HG03521 (cell line): ENCODE results near the gene LGI1.

Experiments used
- ATAC-seq: cut with Tn5 transposase; IDR thresholded peaks from one replicate; pipeline ENCODE4 v1.9.1; 2021; ENCODE audit warnings: mild to moderate bottlenecking, moderate library complexity; ENCODE audit not compliant: unreplicated experiment

Gene LGI1

DNA sequence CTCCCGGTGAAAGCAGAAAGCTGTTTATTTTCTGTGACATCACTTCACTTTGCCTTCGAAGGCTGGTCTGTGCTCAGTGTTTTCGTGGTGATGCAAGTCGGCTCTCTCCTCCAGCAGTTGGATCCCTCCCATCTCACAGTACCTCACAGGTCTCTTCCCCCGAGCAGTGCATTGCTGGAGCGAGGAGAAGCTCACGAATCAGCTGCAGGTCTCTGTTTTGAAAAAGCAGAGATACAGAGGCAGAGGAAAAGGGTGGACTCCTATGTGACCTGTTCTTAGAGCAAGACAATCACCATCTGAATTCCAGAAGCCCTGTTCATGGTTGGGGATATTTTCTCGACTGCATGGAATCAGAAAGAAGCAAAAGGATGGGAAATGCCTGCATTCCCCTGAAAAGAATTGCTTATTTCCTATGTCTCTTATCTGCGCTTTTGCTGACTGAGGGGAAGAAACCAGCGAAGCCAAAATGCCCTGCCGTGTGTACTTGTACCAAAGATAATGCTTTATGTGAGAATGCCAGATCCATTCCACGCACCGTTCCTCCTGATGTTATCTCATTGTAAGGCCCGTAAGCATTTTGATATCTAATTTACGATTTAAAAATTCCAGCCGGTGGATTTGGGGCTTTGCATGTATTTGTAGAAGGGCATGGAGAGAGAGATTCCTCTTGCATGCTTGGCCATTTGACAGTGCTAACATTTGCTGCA is at the start of gene LGI1:
TSS of gene LGI1 (plus strand) at position 136 of the 707 bp plus-strand sequence. CDS start at position 345, 209 bp downstream.
- ATAC-seq, result no peak

DNA sequence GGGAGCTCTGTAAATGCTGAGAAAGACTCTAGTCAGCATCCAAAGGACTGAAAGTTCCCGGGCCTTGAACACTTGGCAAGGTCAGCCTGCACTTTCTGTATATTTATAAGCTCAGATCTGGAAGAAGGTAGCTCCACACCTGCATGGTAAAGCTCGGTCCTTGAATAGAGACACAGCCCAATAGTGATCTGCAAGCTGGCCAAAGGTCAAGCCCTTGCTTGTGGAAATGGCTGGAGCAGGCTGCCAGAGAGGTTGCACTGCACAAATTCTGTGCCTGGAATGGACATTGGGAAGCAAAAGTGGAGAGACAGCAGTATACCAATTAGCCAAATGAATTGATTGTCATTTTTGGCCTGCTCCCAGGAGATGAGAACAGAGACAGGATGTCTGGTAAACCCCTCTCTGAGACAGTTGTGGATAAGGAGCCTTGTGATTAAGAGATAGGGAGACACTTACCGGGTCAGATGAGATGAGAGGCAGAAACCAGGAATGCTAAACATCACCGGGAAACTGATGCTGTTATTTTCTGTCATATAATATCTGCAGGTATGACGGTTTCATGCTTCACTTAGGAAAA is 47.3 kb upstream of the LGI1 start:
- no peak for ATAC-seq

DNA sequence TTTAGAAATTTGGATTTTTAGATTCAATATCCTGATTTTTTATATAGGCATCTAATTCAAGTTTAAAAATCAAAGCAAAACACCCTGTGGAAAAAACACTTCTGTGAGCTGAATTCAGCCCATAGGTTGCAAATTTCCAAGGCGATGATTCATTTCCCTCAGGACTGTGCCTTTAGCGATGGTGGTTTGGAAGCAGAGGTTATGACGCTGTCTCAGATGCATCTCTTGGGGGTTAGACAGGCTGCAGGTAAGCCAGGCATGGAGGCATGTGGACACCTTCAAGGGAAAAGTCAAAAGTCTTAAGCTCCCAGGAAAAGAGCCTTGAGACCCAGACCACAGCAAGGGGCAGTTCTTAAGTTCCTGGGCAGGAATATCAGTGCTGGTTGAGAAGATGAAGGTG is 45.8 kb upstream of the LGI1 start:
- ATAC-seq, result no peak

DNA sequence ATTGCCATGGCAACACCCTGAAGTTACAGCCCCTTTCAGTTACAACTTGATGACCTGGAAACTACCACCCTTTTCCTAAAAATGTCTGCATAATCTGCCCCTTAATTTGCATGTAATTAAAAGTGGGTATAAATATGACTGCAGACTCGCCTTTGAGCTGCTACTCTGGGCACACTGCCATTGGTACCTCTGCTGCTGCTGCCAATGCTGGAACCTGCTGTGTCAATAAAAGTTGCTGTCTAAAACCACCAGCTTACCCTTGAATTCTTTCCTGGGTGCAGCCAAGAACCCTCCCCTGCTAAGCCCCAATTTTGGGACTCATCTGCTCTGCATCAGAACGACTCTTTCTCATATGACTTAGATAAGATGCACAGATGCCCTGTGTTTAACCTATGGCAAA is 45.1 kb upstream of the LGI1 start:
- no peak for ATAC-seq

DNA sequence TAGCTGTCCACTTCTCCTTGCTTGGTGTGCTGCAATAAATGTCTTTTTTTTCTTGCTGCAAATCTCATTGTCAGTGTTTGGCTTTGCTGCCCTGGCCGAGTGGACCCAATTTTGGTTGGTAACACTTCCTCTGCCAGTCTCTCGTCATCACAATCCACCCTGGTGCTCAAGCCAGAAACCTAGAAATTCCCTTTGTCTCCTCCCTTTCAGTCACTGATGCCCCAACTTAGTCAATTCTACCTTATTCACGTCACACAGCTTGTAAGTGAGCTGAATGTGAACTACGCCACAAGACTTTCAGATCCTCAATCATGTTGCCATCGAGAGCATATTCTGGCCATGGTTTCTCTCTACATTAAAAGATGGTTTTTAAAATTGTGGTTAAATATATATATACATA is 42.4 kb upstream of the LGI1 start:
- ATAC-seq, result peak; percentile 93

DNA sequence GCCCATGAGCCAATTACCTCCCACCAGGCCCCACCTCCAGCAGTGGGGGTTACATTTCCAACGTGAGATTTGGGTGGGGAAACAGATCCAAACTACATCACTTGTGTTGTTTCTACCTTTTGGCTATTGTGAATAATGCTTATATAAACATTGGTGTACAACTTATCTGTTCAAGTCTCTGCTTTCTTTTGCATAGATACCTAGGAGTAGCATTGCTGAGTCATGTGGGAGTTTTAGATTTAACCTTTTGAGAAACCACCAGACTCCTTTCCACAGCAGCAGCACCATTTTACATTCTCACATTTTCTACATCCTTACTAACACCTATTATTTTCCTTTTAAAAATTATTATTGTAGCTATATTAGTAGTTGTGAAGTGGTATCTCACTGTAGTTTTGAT is 41.0 kb upstream of the LGI1 start:
- ATAC-seq, result no peak

DNA sequence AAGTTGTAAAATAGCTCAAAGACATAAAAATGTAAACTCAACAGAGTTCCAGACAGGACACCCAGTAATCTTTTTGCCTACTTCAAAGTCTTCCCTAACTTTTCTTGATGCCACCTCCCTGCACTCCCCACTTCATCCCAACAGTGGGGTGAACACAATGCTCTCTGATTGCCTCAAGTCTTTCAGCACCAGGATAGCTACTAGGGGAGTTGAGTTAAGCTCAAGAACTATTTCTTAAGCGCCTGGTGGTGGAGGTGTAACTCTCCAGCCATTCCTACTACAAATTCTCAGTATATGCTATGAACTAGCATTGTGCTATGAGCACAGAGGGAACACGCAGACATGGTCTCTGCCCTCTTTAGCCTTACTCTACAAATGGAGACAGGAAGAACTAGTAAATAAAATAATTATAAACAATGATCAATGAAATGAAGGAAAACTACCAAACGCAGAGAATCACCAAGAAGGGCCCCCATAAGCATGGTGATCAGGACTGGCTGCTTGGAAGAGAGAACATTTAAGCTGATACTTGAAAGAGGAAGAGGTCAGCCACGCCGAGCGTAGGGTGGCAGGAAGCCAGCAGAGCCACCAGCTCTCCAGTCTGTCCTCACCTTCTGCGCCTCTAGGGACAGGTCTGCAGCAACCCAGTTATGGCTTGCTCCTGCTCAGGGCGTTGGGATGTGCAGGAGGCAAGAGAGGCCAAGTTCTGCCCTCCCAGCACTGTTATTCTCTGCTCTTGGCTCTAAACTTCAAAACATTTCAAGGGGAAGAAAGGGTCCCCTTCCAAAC is 38.6 kb upstream of the LGI1 start:
- ATAC-seq, result no peak

DNA sequence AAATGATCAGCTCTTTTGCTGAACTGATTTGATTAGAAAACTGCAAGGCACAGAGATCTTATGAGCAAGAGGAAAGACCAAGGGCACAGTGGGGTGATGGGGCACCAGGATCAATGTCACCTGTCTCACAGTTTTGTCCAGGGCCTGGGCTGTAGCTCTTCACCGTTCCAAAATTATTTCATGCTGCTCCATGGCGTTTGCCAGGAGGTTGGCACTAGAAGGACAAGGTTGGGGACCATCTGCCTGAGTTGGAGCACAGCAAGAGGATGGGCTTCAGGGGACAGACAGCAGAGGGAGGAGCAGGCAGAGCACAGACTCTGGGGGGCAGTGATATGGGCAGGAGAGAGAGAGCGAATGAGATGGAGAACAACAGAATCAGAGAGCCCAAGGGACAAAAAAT is 37.8 kb upstream of the LGI1 start:
- no peak for ATAC-seq

DNA sequence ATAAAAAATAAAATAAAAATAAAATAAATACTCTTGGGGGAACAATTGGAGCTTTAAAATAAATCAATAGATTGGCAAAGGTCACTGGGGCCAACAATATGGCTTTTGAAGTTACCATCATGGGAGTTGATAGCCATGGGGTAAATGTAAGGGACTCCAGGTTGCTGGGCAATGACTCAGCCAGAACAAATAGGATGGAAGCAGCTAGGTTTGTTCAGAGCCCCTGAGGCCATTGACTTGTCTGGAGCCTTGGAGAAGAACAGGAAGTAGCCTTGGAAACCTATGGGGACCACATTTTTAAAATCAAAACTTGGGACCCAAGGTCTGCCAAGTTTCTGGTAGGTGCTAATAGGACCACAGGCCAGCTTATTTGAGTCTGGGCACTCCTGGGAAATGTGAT is 35.2 kb upstream of the LGI1 start:
- no peak for ATAC-seq

DNA sequence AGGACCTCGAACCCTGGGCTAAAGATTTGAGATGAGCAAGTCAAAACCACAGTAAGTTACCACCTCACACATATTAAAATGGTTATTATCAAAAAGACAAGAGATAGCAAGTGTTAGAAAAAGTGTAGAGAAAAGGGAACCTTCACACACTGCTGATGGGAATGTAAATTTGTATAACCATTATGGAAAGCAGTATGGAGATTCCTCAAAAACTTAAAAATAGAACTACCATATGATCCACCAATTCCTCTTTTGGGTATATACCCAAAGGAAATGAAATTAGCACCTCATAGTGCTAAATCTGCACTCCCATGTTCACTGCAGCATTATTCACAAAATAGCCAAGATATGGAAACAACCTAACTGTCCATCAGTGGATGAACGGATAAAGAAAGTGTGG is 34.6 kb upstream of the LGI1 start:
- no peak for ATAC-seq

DNA sequence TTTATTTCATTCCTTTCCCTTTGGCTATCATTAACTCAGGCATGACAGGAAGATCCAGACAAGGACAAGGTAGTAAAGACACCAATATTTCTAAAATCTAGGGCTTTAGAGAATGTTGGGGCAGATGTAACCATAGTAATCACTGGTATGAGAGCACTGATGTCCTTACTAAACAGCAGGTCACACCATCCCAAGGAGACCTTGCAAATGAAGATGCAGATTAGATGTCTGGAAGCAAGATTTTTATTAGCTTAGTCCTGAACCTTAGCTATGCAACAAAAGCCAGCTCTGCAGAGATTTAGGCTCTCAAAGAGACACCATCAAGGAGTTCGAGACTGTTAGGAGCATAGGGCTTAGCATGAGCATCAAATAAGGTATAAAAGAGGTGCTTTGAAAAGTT is 31.7 kb upstream of the LGI1 start:
- no peak for ATAC-seq

DNA sequence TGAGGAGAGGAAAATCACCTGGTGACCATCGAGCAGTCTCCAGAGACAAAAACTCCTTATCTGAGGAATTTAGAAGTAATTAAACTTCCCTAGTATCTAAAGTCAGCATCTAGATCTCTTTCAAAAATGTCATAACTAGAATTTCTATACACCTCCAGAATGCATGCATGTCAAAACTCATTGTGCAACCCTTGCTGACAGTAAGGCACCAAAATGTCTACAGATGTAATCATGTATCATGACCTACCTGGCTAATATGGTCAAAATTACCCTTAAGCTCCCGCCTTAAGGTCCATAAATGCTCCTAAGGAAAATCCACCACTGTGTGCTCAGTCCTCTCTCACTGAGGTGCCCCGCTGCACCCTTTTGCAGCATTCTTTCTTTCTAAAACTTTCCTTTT is 16.4 kb upstream of the LGI1 start:
- ATAC-seq, result no peak

DNA sequence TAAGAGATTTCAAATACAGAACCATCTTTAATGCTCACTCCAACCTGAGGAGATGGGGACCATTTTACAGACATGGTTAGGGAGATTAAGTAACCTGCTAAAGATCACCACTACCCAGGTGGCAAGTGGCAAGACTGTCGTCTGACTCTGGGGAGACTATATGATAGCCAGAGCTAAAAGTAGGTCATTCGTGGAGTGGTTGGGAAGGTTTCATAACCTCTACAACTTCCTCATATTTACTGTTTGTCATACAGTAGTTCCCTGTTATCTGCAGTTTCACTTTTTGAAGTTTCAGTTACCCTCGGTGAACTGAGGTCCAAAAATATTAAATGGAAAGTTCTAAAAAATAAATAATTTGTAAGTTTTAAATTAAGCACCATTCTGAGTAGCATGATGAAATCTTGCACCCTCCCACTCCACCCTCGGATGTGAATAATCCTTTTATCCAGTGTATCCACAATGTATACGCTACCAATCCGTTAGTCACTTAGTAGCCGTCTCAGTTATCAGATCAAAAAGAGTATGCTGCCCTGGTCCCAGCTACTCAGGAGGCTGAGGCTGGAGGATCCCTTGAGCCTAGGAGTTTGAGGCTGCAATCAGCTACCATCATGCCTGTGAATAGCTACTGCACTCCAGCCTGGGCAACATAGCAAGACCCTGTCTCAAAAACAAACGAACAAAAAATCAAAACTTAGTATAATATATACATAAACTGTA is 14.9 kb upstream of the LGI1 start:
- ATAC-seq, result peak; percentile 69

DNA sequence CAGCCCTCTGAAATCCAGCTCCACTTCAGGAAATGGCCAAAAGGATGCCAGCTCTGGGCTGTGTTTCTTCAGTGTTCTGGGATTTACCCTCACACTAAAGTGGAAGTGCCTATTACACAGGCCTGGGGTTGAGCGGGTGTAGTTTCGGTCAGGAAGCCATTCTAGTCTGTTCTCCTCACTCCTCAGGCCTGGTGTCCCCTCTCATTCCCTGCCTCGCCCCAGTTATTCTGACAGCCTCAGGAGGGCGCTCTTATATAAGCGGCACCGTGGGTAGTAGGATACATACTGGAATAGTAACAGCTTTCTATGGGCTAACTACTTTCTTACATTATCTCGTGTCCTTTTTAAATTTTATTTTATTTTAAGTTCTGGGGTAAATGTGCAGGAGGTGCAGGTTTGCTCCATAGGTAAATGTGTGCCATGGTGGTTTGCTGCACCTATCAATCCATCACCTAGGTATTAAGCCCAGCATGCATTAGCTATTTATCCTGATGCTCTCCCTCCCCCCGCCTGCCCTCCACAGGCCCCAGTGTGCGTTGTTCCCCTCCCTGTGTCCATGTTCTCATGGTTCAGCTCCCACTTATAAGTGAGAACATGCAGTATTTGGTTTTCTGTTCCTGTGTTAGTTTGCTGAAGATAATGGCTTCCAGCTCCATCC is 12.2 kb upstream of the LGI1 start:
- ATAC-seq, result no peak

DNA sequence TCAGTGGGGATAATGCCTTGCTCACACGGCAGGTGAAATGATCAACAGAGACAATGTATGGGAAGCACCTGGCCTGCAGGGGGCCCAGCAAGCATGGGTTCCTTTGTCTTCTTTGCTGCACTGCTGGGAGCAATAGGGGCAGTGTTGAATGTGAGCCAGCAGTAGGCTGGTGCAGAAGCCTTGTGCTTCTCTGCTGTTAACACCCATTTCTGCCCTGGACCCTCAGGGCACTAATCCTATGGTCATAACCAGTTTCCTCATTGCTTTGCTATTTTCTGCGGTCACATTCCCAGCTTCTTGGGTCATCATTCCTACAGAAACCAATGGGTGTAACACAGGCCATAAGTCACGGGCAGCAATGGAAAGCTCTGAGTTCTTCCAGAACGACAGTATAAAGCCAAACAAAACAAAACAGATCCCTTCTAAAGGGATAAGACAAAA is 10.9 kb upstream of the LGI1 start:
- ATAC-seq, result no peak

DNA sequence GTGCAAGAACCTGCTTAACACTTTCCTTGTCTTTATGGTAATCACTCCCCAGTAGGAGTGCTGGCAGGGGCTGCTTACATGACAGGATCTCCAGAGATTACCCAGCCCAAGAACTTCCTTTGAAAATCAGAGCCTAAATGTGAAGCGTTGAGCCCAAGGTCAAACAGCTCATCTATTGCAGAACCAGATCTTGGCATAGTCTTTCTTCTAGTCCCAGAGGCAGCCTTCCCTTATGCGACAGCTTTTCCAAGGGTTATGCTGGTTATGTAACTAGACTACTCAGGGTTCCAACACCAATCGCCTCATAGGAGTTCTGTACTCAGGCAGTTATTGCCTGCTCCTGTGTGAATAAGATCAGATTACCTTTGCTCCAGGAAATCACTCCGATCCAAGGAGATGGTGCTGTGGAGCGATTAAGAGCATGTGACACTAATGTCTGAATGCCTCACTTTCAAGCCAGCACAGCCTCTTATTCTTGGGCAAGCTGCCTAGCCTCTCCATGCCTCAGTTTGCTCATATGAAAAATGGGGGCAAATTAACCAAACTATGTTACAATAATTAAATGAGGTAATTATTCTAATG is 8.4 kb upstream of the LGI1 start:
- ATAC-seq, result no peak

DNA sequence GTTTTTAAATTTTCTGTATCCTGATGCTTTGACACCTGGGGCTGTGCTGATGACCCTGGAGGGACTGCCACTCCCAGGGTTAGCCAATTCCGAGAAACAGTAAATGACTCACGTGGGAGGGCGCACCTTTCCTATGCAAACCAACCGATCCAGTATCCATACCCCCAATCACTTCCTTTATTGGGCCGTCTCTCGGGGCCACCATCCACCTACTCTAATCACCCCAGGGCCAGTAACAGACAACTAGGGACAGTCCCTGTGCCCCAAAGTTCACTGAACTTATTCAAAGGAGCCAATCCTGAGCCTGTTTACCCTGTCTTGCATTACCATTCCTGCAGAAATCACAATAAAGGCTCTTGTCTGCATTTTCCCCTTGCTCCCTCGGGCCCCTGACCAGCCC is 6.6 kb upstream of the LGI1 start:
- ATAC-seq, result no peak

DNA sequence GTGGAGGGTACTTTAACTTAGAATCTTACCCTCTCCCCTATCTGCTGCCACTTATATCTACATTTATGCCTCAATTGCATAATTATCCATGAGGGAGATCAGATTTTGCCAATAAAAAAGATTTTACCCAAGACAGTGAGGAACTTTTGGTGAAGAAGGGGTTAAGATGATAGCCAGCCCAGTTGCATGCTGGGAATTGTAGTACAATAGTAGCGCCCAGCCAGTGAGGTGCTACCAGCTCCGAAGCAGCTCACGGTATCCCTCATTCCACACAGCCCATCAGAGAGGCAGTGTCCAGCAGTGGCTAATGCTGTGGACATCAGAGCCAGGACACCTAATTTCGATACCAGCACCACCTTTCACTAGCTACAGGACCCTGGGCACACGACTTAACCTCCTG is 5.9 kb upstream of the LGI1 start:
- no peak for ATAC-seq

DNA sequence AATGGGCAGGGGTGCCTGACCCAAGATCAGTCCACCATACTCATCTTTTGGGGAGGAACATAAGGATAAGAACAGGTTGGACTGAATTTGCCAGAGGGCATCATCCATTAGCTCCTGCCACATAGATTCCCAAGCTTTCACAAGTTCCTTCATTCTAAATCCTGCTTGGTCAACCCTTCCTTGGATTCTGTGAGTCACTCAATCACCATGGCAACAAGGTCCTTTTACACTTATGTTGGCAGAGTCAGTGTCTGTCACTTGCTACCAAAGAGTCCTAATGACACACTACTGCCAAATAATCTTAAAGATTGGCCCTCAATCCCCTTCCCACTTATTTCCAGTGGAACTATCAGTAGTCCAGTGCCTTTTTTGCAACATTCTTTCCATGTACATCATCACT is 5.0 kb upstream of the LGI1 start:
- ATAC-seq, result no peak

DNA sequence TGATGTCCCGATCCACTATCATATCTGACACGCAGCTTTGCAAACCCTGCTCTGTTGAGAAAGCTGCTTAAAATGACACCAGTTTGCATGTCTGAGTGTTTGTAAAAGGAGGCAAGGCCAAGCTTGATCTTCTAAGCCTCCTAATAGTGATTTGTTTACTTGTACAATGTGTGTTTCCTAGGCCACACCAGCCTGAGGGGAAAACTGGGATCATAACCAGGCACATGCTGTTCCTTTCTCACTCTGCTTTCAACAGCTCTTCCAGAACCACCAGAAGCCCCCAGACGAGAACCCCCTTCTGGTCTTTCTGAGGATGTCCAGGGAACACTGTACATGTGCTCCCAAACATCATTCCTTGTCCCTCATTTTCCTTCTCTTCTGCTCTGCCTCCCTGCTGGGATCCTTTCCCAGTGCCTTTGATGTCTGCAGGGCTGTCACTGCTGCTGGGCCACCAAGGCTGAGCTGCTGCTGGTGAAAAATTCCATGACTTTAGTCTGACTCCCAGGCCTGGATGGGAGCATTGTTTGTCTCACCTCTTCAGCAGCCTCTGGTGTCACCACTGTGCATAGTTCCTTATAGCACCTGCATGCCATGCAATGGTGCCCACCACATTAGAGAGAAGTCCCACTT is 4.0 kb upstream of the LGI1 start:
- ATAC-seq, result no peak
